ENCODE results near the gene CHRNA10.
A peak's percentile ranks its signal among the peaks of the same experiment; 100 is the strongest.
"Not testable (repeated sequence)": the region's sequence is repeated elsewhere in the genome, so short reads cannot be mapped to it uniquely, and the experiment has no call there.

CHRNA10 gene

GRCh38 chr11:3665336-3666022 lies 5.7 kb downstream of the CHRNA10 start:
- no peak for DNase-seq (ENCODE audit: low read depth, low spot score)

DNA sequence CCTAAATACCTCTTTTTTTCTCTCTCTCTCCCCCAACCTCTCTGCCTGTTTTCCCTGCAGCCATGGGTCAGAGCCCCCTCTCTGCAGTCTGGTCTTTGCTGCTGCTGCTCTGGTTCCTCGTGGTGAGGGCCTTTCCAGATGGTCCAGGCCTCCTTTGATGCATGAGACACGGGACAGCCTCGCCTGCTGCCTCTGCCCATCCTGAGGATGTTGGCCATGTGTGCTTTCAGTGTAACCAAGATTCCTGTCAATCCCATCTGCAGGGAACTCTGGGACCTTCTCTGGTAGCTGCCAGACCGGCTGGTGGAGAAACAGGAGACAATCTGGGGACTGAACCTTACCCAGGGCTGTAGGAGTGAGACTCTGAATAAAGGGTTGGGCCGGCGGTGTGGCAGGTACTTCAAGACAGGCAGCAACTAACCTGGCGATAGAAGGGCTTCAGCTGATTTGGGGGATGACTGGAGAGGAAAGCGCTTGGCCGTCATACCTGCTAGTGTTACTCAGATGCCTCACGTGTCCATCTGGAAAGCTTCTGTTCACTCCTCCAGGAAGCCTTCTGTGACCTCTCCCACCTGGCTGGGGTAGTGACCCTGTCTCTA lies 7.1 kb downstream of the CHRNA10 start:
- DNase-seq (ENCODE audit: low read depth, low spot score) = no peak

DNA sequence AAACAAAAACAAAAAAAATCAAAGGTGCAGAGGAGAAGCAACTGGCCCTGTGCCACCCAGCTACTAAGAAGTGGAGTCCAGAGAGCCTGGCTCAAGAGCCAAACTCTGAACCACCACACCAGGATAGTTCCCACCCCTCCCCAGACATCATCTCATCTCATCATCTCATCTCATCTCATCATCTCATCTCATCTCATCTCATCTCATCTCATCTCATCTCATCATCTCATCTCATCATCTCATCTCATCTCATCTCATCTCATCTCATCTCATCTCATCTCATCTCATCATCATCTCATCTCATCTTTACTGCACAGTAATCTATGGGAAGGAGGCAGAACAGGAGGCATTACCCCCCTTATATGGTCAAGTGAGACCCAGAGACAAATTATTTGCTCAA lies 8.3 kb downstream of the CHRNA10 start:
- no peak for DNase-seq (ENCODE audit: low read depth, low spot score)

DNA sequence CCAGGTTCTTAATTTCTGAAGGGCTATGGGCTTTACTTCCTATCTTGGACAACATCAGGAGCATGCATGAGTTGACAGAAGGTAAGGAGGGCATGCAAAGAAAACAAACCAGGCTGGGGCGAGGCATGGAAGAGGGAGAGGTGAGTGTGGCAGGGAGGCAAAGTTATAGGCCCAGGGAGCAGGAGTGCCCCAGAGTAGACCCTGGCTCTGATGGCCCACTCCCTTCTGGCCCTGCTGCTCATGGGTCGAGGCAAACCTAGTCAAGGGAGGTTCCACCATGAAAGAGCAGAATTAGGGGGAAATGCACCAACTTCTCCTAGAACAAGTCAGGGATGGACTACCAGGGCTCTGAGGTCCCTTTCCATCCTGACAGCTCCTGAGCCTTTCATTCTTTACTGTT lies 10.2 kb downstream of the CHRNA10 start:
- DNase-seq (ENCODE audit: low read depth, low spot score) = no peak

- DNase-seq (ENCODE audit: low read depth, low spot score) = no peak
Measured at GRCh38 chr11:3659595-3660515, 11.3 kb downstream of the CHRNA10 start.

- no peak for DNase-seq (ENCODE audit: low read depth, low spot score)
Measured at GRCh38 chr11:3658252-3658651, 12.9 kb downstream of the CHRNA10 start.

DNA sequence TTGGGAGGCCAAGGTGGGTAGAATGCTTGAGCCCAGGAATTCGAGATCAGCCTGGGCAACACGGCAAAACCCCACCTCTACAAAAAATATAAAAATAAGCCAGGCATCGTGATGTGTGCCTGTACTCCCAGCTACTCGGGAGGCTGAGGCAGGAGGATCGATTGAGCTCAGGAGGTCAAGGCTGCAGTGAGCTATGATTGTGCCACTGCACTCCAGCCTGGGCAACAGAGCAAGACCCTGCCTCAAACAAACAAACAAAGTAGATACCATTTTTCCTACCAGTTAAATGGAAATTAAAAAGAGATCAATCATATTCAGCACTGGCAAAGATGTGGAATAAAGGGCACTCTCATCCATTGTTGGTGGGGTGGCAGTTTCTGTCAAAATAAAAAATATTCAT lies 13.9 kb downstream of the CHRNA10 start:
- DNase-seq (ENCODE audit: low read depth, low spot score) = not testable (repeated sequence)

DNA sequence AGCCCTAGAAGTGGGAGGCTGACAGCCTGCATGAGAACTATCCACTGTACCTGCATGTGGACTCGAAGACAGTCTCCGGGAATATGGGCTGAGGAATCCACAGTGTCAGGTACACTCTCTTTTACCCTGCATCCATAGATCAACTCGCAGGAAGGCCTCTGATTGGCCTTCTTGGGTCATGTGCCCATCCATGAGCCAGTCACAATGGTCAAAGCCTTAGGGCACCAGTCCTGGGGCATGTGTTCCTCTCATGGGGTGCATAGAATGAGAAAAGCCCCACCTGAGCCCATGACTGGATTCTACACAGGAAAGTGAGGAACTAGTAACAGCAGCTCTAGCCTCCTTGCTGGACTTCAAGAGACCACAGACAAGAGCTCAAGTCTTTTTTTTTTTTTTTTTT lies 15.6 kb downstream of the CHRNA10 start:
- DNase-seq (ENCODE audit: low read depth, low spot score) = no peak

DNA sequence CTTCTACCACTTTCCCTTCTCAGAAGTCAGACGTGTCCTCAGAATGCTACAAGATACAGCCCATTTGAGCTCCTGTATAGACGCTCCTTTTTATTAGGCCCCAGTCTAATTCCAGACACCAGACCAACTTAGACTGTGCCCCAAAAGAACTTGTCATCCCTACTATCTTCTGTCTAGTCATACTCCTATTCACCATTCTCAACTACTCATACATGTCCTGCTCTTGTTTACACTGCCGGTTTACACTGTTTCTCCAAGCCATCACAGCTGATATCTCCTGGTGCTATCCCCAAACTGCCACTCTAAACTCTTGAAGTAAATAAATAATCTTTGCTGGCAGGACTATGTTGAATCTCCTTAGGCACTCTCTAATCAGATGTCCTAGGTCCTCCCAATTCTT lies 18.7 kb downstream of the CHRNA10 start:
- not testable (repeated sequence) for DNase-seq (ENCODE audit: low read depth, low spot score)

GRCh38 chr11:3649374-3649773 lies 21.8 kb downstream of the CHRNA10 start:
- DNase-seq (ENCODE audit: low read depth, low spot score) = not testable (repeated sequence)

DNA sequence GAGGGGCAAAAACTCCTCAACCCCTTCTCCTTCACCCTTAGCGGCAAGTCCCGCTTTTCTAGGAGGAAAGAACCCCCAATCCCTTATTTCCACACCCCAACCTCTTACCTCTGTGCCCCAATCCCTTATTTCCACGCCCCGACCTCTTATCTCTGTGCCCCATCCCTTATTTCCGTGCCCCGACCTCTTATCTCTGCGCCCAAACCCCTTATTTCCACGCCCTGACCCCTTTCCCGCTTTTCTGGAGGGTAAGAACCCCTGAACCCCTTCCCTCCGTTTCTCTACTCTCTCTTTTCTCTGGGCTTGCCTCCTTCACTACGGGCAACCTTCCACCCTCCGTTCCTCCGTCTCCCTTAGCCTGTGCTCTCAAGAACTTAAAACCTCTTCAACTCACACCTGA lies 22.3 kb downstream of the CHRNA10 start:
- DNase-seq (ENCODE audit: low read depth, low spot score) = not testable (repeated sequence)

DNA sequence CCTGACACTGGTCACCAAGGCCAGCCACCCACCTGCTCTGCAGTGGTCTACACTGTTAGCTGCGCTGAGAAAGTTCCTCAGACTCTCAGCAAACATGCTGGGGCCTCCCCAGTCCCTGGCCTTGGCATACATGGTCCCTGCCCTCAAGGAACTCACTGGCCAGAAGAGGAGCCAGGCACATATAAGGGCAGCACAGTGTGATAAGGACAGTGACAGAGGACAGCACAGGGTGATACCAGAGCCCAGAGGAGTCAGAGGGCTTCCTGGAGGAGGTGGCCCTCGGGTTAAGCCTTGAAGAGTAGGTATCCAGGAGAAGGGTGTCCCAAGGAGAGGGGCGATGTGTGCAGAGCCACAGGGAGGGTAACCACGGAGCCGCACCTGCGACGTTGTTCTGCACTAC lies 25.6 kb downstream of the CHRNA10 start:
- no peak for DNase-seq (ENCODE audit: low read depth, low spot score)

DNA sequence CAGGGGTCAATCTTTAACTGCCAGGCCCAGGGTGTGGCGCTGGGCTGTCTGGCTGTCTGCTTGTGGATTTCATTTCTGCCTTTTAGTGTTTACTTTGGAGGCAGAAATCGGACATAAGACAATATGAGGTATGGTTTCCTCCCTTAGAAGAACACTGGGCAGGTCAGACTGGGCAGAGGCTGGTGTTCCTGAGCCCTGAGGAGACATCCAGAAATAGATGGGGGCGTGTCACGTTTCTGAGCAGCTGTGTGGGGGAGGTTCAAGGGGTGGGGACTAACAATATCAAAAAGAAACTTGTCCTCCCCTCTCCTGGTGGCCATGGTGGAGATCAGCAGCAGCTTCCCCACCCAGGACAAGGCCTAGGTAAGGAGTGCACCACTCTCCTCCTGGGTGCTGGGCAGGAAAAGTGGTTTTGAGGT lies 26.4 kb downstream of the CHRNA10 start, which contains the start of gene ART1:
TSS of gene ART1 (plus strand) at position 312 of the 419 bp plus-strand sequence. CDS start 14,086 bp downstream, outside the sequence.
- no peak for DNase-seq (ENCODE audit: low read depth, low spot score)

DNA sequence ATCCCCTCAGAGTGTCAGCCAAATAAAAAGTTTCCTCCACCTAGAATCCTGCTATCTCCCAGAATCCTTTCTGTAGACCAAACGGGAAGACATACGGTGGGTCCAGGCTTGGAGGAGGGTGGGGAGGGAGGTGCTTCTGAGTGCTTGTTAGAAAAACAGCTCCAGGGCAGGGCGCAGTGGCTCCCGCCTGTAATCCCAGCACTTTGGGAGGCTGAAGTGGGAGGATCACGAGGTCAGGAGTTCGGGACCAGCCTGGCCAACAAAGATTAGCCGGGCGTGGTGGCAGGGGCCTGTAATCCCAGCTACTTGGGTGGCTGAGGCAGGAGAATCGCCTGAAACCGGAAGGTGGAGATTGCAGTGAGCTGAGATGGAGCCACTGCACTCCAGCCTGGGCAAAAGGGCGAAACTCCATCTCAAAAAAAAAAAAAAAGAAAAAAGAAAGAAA lies 28.1 kb downstream of the CHRNA10 start:
- not testable (repeated sequence) for DNase-seq (ENCODE audit: low read depth, low spot score)

DNA sequence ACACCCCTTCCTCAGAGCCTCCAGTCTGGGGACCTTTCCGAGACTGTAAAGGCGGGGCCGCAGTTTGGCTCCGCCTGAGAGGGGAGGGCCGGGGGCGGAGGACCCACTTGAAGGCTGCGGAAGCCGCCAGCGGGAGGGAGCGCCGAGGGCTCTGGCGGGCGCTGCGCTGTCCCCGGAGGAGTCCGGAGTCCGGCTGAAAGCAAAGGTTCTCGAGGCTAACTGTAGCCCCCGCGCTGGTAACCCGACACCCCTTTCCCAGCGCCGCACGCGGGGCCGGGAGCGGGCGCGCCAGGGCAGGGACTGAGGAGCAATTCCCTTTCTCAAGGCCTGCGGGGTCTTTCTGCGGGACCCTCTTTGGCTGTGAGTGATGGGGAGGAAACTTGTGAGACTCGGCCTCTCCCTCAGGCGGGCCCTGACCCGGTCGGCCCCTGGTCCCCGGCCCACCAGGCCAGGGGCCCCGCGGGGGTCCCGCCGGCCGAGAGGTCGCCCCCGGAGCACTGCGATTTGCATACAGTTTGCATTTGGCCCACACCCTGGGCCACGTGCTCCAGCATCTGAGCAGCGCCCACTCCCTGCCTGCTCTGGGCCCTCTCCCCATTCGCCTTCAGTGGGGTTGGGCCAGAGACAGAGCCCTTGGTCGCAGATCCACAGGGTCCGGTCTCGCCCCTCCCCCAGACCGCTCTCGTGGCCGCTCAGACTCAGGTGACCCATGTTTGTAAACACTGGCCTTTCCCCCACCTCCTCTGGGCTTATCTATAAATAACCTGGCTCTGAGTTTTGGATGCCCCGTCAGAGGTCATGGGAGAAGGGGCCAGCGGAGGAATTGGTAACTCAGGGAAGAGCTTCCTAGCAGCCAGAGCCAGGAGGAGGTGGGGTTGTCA lies 28.9 kb downstream of the CHRNA10 start:
- peak; percentile 56 for DNase-seq (ENCODE audit: low read depth, low spot score)

GRCh38 chr11:3641701-3642070 lies 29.5 kb downstream of the CHRNA10 start, which contains the start of gene ART5:
ART5 (minus strand) TSS chr11:3641992; CDS start chr11:3641862, 130 bp downstream.
- no peak for DNase-seq (ENCODE audit: low read depth, low spot score)

- DNase-seq (ENCODE audit: low read depth, low spot score) = no peak
Measured at GRCh38 chr11:3641191-3641590, 30.0 kb downstream of the CHRNA10 start.

DNA sequence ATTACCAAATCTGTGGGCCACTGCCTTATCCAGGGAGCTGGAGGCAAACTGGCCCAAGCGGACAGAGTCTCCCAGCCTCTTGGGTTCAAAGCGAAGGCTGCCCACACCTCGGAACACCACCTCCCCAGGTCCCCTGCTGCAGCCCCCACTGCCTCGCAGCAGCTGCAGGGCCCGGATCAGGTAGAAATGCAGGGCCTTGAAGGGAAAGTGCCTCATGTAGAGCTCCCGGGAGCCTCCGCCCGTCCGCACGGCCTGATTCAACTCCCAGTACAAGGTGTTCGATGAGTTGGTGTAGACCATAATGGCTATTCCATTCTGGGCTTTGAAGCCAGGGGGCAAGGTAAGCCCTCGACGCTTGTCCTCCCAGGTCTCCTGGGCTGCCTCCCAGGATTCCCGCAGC lies 31.3 kb downstream of the CHRNA10 start:
- no peak for DNase-seq (ENCODE audit: low read depth, low spot score)

- no peak for DNase-seq (ENCODE audit: low read depth, low spot score)
Measured at GRCh38 chr11:3638513-3638912, 32.7 kb downstream of the CHRNA10 start.

DNA sequence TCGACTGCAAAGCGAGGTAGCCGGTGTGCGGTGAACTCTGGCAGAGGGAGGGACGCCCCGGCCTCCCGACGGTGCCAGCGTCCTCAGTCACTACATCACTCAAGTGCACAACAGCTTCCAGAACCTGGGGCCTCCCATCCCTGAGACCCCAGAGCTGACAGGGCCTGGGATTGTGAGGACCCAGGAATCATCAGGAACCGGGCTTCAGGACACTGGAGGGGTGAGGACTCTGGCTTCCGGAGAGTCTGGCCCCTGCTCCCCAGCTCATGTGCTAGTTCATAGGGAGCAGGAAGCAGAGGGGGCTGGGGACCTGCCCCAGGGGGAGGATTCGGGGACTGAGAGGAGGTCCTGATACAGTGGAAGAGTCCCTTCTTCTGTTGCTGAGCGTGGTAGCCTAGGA lies 34.0 kb downstream of the CHRNA10 start:
- DNase-seq (ENCODE audit: low read depth, low spot score) = no peak
